Neural cell (in vitro differentiated cells): ENCODE measurements around the gene WWC1.

Experiments used
- EP300 ChIP-seq: fragments of 450-650 bp; conservative IDR thresholded peaks from 2 replicates; pipeline ENCODE4 v1.6.1; 2014; ENCODE audit warnings: antibody characterized with exemption, mild to moderate bottlenecking, moderate library complexity; ENCODE audit not compliant: poor library complexity, severe bottlenecking
- EZH2 ChIP-seq: fragments of 200-600, 300-800 bp; shearing (Covaris generic), sonication (generic); IDR thresholded peaks from 2 replicates; pipeline ENCODE4 v1.6.1; 2014; ENCODE audit warnings: antibody characterized with exemption, low read length, borderline replicate concordance, mild to moderate bottlenecking; ENCODE audit not compliant: insufficient read depth, poor library complexity, severe bottlenecking
- MXI1 ChIP-seq: fragments of 450-650 bp; conservative IDR thresholded peaks from 2 replicates; pipeline ENCODE4 v1.6.1; 2014; ENCODE audit warnings: antibody characterized with exemption, mild to moderate bottlenecking; ENCODE audit not compliant: poor library complexity, severe bottlenecking
- POLR2AphosphoS5 ChIP-seq: IDR thresholded peaks from 2 replicates; pipeline ENCODE4 v1.6.1; 2012
- RAD21 ChIP-seq: fragments of 450-650 bp; conservative IDR thresholded peaks from 2 replicates; pipeline ENCODE4 v1.6.1; 2014; ENCODE audit warnings: antibody characterized with exemption, mild to moderate bottlenecking, moderate library complexity
- SMC3 ChIP-seq: fragments of 450-650 bp; conservative IDR thresholded peaks from 2 replicates; pipeline ENCODE4 v1.6.1; 2014; ENCODE audit warnings: antibody characterized with exemption, mild to moderate bottlenecking, moderate library complexity; ENCODE audit not compliant: poor library complexity
- TAF1 ChIP-seq: IDR thresholded peaks from 2 replicates; pipeline ENCODE4 v1.6.1; 2012; ENCODE audit warnings: low read depth
- TF ChIP-seq, protein P1 (sequence below): fragments of 450-650 bp; IDR thresholded peaks from 2 replicates; pipeline ENCODE4 v1.5.1; 2014; ENCODE audit warnings: antibody characterized with exemption, mild to moderate bottlenecking, moderate library complexity; ENCODE audit not compliant: poor library complexity, severe bottlenecking
- TF ChIP-seq, protein P2 (sequence below): IDR thresholded peaks from 2 replicates; pipeline ENCODE4 v1.6.1; 2012; ENCODE audit warnings: borderline replicate concordance

DNA sequence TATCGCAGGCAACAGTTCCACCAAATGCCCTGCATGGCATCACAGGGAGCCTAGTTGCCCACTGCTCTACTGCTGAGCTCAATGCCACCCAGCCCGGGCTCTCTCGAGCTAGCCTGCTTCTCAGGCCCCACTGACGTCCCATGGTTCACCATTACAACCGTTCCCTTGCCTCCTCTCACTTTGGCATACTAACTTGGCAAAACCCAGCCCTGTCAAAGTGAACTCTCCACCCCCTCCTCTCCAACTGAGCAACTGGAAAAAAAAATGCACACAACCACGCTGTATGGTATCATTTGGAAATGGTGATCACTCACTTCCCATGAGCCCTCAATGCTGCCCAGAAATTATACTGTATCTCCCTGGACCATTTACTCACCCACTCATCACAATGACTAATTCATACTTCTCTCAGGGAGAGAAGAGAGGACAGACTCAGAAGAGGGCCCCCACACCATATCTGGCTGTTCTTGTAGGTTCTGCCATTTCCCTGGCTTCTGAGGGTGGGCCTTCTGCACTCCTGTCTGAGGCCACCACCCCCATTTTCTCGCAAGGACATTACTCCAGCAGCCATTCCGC lies 143.4 kb downstream of the WWC1 start:
- TF ChIP-seq, protein P1, sequence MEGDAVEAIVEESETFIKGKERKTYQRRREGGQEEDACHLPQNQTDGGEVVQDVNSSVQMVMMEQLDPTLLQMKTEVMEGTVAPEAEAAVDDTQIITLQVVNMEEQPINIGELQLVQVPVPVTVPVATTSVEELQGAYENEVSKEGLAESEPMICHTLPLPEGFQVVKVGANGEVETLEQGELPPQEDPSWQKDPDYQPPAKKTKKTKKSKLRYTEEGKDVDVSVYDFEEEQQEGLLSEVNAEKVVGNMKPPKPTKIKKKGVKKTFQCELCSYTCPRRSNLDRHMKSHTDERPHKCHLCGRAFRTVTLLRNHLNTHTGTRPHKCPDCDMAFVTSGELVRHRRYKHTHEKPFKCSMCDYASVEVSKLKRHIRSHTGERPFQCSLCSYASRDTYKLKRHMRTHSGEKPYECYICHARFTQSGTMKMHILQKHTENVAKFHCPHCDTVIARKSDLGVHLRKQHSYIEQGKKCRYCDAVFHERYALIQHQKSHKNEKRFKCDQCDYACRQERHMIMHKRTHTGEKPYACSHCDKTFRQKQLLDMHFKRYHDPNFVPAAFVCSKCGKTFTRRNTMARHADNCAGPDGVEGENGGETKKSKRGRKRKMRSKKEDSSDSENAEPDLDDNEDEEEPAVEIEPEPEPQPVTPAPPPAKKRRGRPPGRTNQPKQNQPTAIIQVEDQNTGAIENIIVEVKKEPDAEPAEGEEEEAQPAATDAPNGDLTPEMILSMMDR, result no peak
- TF ChIP-seq EZH2, result no peak
- no peak for TF ChIP-seq RAD21
- TF ChIP-seq, protein P2, sequence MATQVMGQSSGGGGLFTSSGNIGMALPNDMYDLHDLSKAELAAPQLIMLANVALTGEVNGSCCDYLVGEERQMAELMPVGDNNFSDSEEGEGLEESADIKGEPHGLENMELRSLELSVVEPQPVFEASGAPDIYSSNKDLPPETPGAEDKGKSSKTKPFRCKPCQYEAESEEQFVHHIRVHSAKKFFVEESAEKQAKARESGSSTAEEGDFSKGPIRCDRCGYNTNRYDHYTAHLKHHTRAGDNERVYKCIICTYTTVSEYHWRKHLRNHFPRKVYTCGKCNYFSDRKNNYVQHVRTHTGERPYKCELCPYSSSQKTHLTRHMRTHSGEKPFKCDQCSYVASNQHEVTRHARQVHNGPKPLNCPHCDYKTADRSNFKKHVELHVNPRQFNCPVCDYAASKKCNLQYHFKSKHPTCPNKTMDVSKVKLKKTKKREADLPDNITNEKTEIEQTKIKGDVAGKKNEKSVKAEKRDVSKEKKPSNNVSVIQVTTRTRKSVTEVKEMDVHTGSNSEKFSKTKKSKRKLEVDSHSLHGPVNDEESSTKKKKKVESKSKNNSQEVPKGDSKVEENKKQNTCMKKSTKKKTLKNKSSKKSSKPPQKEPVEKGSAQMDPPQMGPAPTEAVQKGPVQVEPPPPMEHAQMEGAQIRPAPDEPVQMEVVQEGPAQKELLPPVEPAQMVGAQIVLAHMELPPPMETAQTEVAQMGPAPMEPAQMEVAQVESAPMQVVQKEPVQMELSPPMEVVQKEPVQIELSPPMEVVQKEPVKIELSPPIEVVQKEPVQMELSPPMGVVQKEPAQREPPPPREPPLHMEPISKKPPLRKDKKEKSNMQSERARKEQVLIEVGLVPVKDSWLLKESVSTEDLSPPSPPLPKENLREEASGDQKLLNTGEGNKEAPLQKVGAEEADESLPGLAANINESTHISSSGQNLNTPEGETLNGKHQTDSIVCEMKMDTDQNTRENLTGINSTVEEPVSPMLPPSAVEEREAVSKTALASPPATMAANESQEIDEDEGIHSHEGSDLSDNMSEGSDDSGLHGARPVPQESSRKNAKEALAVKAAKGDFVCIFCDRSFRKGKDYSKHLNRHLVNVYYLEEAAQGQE, result no peak
- no peak for TF ChIP-seq POLR2AphosphoS5
- TF ChIP-seq TAF1, result no peak
- TF ChIP-seq EP300, result no peak
- TF ChIP-seq MXI1, result no peak
- no peak for TF ChIP-seq SMC3
